Measurements from ENCODE around the gene BEND6. TPM values are rescaled to one million over a fixed set of nuclear protein-coding genes. Genes with fewer than 3 reads are reported as not detected.
A peak's percentile ranks its signal among the peaks of the same experiment; 100 is the strongest.

BEND6 gene
- total RNA-seq, 1 experiment from 2014 or later: 1.4 TPM

- Mint-ChIP-seq H3K4me1 (peaks cover 63 to 67% of the 10 kb centered on the region in 2 experiments), H3K9me3 (peaks cover 7 to 15% of the 10 kb centered on the region in 2 experiments), H3K4me3 (peak overlapping the region; percentile 34 to 41; a peak in 4 of 5 replicates), H3K27me3 (ENCODE audit: low read depth) (no peaks in the 10 kb centered on the region), H3K36me3 (ENCODE audit: insufficient read depth in 1 of 3, low read depth in 3 of 3) (peaks cover 0 to 14% (median 11%) of the 10 kb centered on the region in 3 experiments; a peak in 5 of 7 replicates), H3K27ac (peak overlapping the region; percentile 85 to 96 (median 95); a peak in 6 of 7 replicates)
- H2AFZ ChIP-seq (ENCODE audit: low read length): no peak overlapping the region
- H4K20me1 ChIP-seq (ENCODE audit: control insufficient read depth, insufficient read depth, insufficient read length): no peaks in the 10 kb centered on the region
- no peaks in the 10 kb centered on the region for H3K79me2 ChIP-seq (ENCODE audit: insufficient read depth, low read length)
- H3T11ph ChIP-seq (ENCODE audit: low read length): no peak overlapping the region
- no peaks in the 10 kb centered on the region for H3K9me3 ChIP-seq (ENCODE audit: control insufficient read depth, low read depth, low read length)
- no peak overlapping the region for H2BK12ac ChIP-seq (ENCODE audit: insufficient read length, low read depth, low read length)
- H2BK15ac ChIP-seq (ENCODE audit: low read depth, low read length): no peak overlapping the region
- H4K8ac ChIP-seq (replicated peaks; ENCODE audit: insufficient read length, low read depth, low read length): no peak overlapping the region
- H3K4me1 ChIP-seq (ENCODE audit: insufficient read depth, low read length): peaks cover 4% of the 10 kb centered on the region; the same call in 1 of the 2 replicates
- H4K5ac ChIP-seq (ENCODE audit: insufficient read length, low read depth, low read length): no peak overlapping the region
- no peak overlapping the region for H4K91ac ChIP-seq (ENCODE audit: insufficient read length, low read depth, low read length)
- H2BK5ac ChIP-seq (ENCODE audit: insufficient read length, low read length): no peak overlapping the region
- WGBS (ENCODE audit: extremely low coverage, insufficient read length, low lambda C conversion rate): no CpG with 5 or more reads among the region's 2 CpGs
- no peak overlapping the region for H2BK120ac ChIP-seq (ENCODE audit: low read depth, low read length, poor library complexity, severe bottlenecking)
- no peaks in the 10 kb centered on the region for H3K79me1 ChIP-seq (ENCODE audit: insufficient read depth, low read depth, low read length, poor library complexity, severe bottlenecking)
- H3K9ac ChIP-seq (ENCODE audit: extremely low read depth, insufficient read length, low read length): no peak overlapping the region
- no peak overlapping the region for H2BK20ac ChIP-seq (ENCODE audit: low read depth, low read length, poor library complexity, severe bottlenecking)
- H3K23me2 ChIP-seq (ENCODE audit: insufficient read length, low read depth, low read length, poor library complexity, severe bottlenecking): no peaks in the 10 kb centered on the region
- H3K4ac ChIP-seq (ENCODE audit: low read depth, low read length): no peak overlapping the region
- H3K18ac ChIP-seq (ENCODE audit: insufficient read length, low read depth, low read length): no peak overlapping the region
- H3K27me3 ChIP-seq (ENCODE audit: insufficient read depth, low read length): no peaks in the 10 kb centered on the region; the same call in 1 of the 2 replicates
- H3K14ac ChIP-seq (ENCODE audit: insufficient read depth, low read length): no peak overlapping the region
- TF ChIP-seq, protein P1, sequence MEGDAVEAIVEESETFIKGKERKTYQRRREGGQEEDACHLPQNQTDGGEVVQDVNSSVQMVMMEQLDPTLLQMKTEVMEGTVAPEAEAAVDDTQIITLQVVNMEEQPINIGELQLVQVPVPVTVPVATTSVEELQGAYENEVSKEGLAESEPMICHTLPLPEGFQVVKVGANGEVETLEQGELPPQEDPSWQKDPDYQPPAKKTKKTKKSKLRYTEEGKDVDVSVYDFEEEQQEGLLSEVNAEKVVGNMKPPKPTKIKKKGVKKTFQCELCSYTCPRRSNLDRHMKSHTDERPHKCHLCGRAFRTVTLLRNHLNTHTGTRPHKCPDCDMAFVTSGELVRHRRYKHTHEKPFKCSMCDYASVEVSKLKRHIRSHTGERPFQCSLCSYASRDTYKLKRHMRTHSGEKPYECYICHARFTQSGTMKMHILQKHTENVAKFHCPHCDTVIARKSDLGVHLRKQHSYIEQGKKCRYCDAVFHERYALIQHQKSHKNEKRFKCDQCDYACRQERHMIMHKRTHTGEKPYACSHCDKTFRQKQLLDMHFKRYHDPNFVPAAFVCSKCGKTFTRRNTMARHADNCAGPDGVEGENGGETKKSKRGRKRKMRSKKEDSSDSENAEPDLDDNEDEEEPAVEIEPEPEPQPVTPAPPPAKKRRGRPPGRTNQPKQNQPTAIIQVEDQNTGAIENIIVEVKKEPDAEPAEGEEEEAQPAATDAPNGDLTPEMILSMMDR (conservative IDR thresholded peaks at IDR 0.05): no peak
- H2AK5ac ChIP-seq (ENCODE audit: insufficient read length, low read length): no peak overlapping the region
- DNase-seq: no peak
- no peak overlapping the region for H3K56ac ChIP-seq (ENCODE audit: insufficient read length, low read depth, low read length)
- H3K27ac ChIP-seq (ENCODE audit: insufficient read length, low read depth, low read length): peak overlapping the region; percentile 55
- H3K4me2 ChIP-seq (ENCODE audit: insufficient read depth, insufficient read length, low read length): no peak overlapping the region
- no peak overlapping the region for H3K23ac ChIP-seq (ENCODE audit: insufficient read length, low read depth, low read length)
These were observed 69.4 kb downstream of the BEND6 start for GRCh38 chr6:57024321-57024720.
